Measurements from ENCODE around the gene NTMT1.
A peak's percentile ranks its signal among the peaks of the same experiment; 100 is the strongest.

The NTMT1 gene

DNA sequence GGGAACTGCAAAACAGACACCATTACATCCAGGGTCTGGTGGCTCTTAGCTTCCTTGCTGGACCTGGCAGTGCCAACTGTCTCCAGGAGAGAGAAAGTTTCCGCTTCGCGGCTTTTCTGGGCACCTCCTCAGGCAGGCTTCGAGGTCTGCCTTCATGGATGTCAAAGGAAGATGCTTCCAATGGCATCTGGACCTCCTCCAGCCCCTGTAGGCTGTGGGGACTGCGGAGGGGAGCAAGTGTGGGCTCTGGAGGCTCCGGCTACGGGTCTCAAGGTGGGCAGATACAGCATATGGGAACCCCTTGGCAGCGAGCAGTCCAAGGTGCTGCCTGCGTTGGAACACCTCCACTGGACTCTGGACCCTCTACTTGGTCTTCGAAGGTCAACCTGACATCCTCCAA is 11.0 kb upstream of the NTMT1 start:
- DNase-seq (ENCODE audit: low read depth, low spot score) = no peak

DNA sequence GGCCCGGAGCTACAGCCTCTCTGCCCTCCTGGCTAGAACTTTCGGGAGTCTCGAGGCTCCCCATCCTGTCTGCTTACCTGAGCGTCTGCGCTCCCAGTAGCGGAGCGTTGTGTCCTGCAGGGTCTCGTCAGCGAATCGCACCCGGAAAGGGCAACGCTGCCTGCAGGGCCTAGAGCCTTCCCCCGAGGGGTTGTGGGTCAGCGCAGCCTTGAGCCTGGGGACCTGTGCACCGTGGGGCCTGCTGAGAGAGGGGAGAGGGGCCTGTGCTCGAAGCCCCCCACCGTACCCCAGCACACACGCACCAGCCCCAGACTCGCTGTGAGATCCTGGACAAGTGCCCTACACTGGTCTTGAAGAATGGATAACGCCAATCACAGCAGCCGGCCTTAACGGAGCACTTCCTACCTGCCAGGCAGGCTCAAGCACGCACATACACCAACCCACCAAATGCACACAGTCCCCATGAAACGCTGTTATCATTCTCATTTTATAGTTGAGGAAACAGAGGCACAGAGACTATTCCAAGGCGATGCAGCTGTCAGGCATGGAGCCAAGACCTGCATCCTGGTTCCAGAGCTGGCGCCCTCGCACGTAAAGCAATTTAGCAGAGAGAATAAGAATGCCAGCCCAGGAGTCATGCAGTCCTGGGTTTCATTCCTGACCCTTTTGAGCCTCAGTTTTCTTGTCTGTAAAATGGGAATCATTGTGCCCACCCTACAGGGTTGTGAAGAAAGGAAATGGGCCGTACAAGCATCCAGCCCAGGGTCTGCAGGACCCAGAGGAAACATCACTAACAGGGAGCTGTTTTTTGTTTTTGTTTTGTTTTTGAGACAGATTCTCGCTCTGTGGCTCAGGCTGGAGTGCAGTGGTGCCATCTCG is 10.3 kb upstream of the NTMT1 start:
- DNase-seq (ENCODE audit: low read depth, low spot score) = no peak

DNA sequence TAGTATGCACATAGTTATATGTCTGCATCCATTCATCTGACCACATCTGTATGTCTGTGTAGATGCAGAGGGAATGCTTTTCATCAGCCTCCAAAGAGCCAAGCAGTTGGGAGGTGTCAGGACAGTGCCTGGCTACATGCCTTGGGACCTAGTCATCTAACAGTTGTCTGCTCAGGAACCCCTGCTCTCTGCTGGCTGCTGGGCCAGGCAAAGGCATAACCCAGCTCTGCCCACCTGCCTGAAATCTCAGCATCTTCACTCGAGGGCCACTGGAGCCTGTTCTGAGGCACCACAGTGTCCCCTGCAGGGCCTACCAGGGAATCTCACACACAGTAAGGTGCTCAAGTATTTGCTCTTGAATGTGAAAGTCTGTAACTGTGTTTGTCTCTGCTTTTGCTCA is 8.8 kb upstream of the NTMT1 start:
- no peak for DNase-seq (ENCODE audit: low read depth, low spot score)

GRCh38 chr9:129619787-129620668 is 5.9 kb upstream of the NTMT1 start:
- DNase-seq (ENCODE audit: low read depth, low spot score) = no peak

DNA sequence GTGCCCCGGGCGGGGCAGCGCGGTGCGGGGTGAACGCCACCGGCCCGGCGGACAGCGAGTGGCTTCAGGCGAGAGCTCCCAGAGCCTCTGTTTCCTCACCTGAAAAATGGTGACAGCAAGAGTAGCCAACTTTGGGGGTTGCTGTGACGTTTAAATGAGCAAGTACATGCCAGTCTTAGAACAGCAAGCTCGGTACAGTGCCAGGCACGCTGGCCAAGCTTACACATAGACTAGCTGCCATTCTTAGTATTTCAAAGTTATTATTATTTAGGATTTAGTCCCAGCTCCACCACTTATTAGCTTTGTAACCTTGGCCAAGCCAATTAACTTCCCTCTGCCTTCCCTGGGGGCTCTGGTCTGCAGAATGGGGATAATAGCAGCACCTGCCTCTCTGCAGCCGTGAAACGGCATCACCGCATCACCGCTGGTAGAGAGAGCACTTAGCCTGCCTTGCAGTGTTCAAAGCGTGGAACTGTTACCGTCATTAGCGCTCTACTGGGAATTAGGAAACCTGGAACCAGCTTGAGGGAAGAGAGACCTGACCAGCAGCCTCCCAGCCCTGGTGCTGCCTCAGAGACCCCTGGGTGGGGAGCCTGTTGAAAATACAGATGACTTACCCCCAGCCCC is 5.2 kb upstream of the NTMT1 start, which contains the start of gene C9orf50:
TSS of gene C9orf50 (minus strand) at position 433 of the 627 bp plus-strand sequence. CDS start 527 bp downstream, outside the sequence.
- no peak for DNase-seq (ENCODE audit: low read depth, low spot score)

DNA sequence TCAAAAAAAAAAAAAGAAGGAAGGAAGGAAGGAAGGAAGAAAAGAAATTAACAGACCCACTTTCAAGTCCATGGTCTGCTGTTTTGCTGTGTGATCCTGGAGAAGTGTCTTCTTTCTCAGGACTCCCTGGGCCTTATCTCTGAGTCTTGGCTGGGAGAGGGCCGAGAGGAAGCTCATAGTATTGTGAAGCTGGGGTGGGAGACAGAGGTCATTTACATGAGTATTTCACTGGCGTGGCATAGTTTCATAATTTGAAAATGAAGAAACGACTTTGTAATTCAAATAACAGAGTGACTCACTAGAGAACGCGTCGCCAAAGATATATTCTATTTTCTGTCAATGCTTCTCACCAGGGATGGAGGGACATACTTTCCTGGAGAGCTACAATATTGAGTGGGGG is 2.6 kb upstream of the NTMT1 start:
- no peak for DNase-seq (ENCODE audit: low read depth, low spot score)

GRCh38 chr9:129624168-129624759 is 1.7 kb upstream of the NTMT1 start:
- no peak for DNase-seq (ENCODE audit: low read depth, low spot score)

DNA sequence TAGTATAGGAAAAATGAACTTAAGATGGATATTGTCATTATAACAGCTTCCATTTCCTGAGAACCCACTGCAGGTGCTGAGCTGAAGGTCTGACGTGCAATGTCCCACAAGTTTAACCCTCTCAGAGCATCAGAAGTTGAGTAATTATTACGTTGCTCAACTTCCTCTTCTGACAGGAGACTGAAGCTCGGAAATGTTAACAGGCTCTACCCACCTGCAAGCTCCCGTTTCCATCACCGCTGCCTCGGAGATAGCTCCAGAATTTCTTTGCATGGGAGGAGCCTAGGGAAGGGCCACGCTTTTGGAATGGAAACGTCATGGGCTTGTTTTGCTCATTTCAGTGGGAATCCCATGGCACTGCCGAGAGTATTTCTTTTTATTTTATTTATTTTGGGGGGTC is 1.0 kb upstream of the NTMT1 start:
- DNase-seq (ENCODE audit: low read depth, low spot score) = no peak

GRCh38 chr9:129626625-129627284 is 792 bp downstream of the NTMT1 start:
- no peak for DNase-seq (ENCODE audit: low read depth, low spot score)

GRCh38 chr9:129627556-129628440 is 1.8 kb downstream of the NTMT1 start:
- DNase-seq (ENCODE audit: low read depth, low spot score) = peak; percentile 77

DNA sequence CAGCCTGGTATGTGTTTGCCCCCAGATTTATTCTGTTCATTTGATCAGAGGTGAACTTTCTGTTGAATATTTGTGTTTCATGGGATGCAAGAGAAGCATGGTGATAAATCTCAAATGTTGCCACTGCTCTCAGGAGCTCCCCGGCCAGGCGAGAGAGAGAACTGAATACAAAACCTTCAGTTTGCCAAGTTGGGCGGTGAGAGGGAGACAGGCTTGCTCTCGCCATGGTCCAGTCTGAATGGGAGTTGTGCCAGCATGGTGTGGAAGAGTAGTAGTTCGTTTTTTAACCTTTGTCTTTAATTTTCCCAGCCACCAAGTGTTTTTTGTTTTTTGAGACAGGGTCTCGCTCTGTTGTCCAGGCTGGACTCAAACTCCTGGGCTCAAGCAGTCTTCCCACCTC is 2.7 kb downstream of the NTMT1 start:
- no peak for DNase-seq (ENCODE audit: low read depth, low spot score)

- DNase-seq (ENCODE audit: low read depth, low spot score) = no peak
Observed at GRCh38 chr9:129629251-129629820, 3.4 kb downstream of the NTMT1 start.

- no peak for DNase-seq (ENCODE audit: low read depth, low spot score)
Observed at GRCh38 chr9:129630967-129631673, 5.2 kb downstream of the NTMT1 start.

GRCh38 chr9:129631674-129632129 is 5.7 kb downstream of the NTMT1 start:
- DNase-seq (ENCODE audit: low read depth, low spot score) = no peak

DNA sequence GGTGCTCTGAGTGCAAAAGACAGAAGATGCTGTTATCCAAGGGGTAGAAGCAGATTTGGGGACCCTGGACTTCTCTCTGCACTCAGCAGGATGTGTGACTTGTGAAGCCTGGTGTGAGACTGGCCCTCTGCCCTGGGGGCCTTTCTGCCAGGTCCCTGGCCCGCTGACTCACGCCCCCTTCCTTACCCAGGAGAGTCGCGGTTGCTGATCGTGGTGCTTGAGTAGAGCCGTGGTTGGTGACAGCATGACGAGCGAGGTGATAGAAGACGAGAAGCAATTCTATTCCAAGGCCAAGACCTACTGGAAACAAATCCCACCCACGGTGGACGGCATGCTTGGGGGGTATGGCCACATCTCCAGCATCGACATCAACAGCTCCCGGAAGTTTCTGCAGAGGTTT is 6.5 kb downstream of the NTMT1 start:
- DNase-seq (ENCODE audit: low read depth, low spot score) = no peak

DNA sequence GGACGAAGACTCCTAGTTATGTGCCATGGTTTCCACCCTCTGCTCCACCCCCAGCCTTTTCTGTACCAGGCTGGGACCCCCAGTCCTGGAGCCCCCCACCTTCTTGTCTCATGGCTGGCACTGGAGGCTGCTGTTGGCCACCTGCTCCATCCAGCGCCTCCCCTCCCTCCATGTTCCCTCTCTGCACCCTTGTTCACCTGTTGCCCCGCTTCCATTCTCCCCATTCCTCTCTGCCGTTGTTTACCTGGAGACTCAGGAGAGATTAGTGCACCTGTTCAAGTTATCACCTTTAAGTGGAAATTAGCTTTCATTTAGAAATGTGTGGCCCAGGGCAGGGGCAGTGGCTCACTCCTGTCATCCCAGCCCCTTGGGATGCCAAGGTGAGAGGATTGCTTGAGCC is 7.2 kb downstream of the NTMT1 start:
- DNase-seq (ENCODE audit: low read depth, low spot score) = no peak

- DNase-seq (ENCODE audit: low read depth, low spot score) = no peak
Observed at GRCh38 chr9:129633848-129634247, 7.9 kb downstream of the NTMT1 start.

DNA sequence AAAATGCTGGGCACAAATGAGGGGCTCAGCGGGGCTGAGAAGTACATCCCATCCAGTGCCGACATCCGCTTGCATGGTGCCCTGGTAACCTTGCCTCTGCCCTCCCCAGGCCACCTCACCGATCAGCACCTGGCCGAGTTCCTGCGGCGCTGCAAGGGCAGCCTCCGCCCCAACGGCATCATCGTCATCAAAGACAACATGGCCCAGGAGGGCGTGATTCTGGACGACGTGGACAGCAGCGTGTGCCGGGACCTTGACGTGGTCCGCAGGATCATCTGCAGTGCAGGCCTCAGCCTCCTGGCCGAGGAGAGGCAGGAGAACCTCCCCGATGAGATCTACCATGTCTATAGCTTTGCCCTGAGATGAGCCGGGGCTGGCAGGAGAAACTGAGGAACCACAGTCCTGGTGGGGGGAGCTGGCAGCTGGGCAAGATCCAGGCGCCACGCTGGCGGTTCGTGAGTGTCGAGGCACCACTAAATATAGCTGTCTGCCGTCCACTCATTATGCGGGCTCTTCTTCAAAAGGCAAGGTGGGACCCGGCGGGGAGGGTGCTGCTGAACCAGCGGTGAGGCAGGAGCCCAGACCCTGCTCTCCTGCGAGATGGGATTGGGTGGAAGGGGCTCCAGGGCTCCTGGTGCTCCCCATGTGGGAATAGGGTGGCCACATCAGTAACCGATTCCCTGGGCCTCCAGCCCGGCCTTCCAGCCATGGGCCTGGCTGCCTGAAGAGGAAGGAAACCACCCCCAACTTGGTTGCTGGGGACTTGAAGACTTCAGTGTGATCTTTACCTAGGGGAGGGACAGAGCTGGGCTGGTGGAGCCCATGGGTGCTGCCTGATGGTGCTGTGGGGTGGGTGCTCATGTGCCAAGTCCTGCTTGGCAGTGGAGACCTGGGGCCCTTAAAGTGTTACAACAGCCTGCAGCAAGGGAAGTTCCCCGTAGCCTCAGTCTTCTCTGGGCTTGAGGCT is 9.4 kb downstream of the NTMT1 start:
- DNase-seq (ENCODE audit: low read depth, low spot score) = no peak
